B cell (primary cell): ENCODE data around the gene CNTNAP2. TPM values are rescaled to one million over a fixed set of nuclear protein-coding genes. Genes with fewer than 3 reads are reported as not detected.

ENCODE experiments used
- ATAC-seq: fragments of 200-7000 bp; cut with Tn5 transposase; one replicate; pipeline ENCODE4 v1.10.0; 2021; ENCODE audit warnings: low read depth, mild to moderate bottlenecking, moderate number of reproducible peaks, moderate library complexity
- CTCF ChIA-PET: fragments of 350-600 bp; sonication (Branson Sonifier 250); formaldehyde crosslinking; loops from one replicate; lab custom pipeline; 2021; ENCODE audit warnings: antibody characterized with exemption, inconsistent platforms; lab: Charles Lee
- POLR2A ChIA-PET: fragments of 350-600 bp; sonication (Branson Sonifier 250); formaldehyde crosslinking; loops from one replicate; lab custom pipeline; 2021; ENCODE audit warnings: antibody characterized with exemption; lab: Charles Lee
- DNase-seq: peaks from one replicate; pipeline ENCODE4 v3.0.0; 2013
- H2AFZ ChIP-seq: 2 replicates; pipeline ENCODE4 v1.6.1; 2012; ENCODE audit warnings: mild to moderate bottlenecking, low read depth, low read length; ENCODE audit not compliant: insufficient read depth, poor library complexity, severe bottlenecking
- H3K27ac ChIP-seq, 2 donors: 1 replicate in 1 of 2; 2 replicates in 1 of 2; pipeline ENCODE4 v1.5.1; 2012 to 2013; ENCODE audit warnings: low read length in 2 of 2, mild to moderate bottlenecking in 2 of 2, moderate library complexity in 1 of 2
- H3K27me3 ChIP-seq, 4 experiments: fragments of 200-600 bp in 1 of 4; sonication (generic) in 1 of 4; replicated peaks in 1 of 4; 1 replicate in 2 of 4; 2 replicates in 2 of 4; pipeline versions ENCODE4 v1.6.1 to v1.7.0; 2013 to 2016; ENCODE audit warnings: low read length in 3 of 4, mild to moderate bottlenecking in 2 of 4, mixed read lengths in 1 of 4, moderate library complexity in 1 of 4; ENCODE audit not compliant: insufficient read depth in 4 of 4, control insufficient read depth in 3 of 4; ENCODE audit errors: control extremely low read depth in 1 of 4
- H3K36me3 ChIP-seq, 2 experiments: replicated peaks in 1 of 2; 1 replicate in 1 of 2; 2 replicates in 1 of 2; pipeline versions ENCODE4 v1.6.1 to v1.7.1; 2013; ENCODE audit warnings: low read length in 1 of 2; ENCODE audit not compliant: insufficient read depth in 2 of 2, control insufficient read depth in 1 of 2; ENCODE audit errors: control extremely low read depth in 1 of 2, extremely low read depth in 1 of 2
- H3K4me1 ChIP-seq, 2 donors: fragments of 200-600 bp in 1 of 2; sonication (generic) in 1 of 2; 1 replicate in 1 of 2; 2 replicates in 1 of 2; pipeline versions ENCODE4 v1.5.1 to v1.6.1; 2013 to 2017; ENCODE audit warnings: low read length in 2 of 2; ENCODE audit not compliant: control insufficient read depth in 2 of 2, insufficient read depth in 2 of 2
- H3K4me2 ChIP-seq: replicated peaks from 2 replicates; pipeline ENCODE3; 2012; ENCODE audit warnings: mild to moderate bottlenecking, low read depth, low read length; ENCODE audit not compliant: poor library complexity, severe bottlenecking
- H3K4me3 ChIP-seq, 5 experiments: fragments of 200-600 bp in 1 of 5; sonication (generic) in 1 of 5; 1 replicate in 3 of 5; 2 replicates in 2 of 5; pipeline versions ENCODE4 v1.5.1 to v1.7.0; 2011 to 2016; ENCODE audit warnings: low read length in 4 of 5, mild to moderate bottlenecking in 4 of 5, low read depth in 2 of 5, control low read depth in 1 of 5, moderate library complexity in 1 of 5; ENCODE audit not compliant: insufficient read depth in 1 of 5; ENCODE audit errors: control extremely low read depth in 1 of 5, extremely low read depth in 1 of 5
- H3K79me2 ChIP-seq: fragments of 200-600 bp; sonication (generic); one replicate; pipeline ENCODE4 v1.6.0; 2016; ENCODE audit warnings: low read length; ENCODE audit not compliant: control insufficient read depth, insufficient read depth
- H3K9ac ChIP-seq: fragments of 200-600 bp; sonication (generic); 2 replicates; pipeline ENCODE4 v1.6.1; 2017; ENCODE audit warnings: mild to moderate bottlenecking, low read length, moderate library complexity
- H3K9me3 ChIP-seq, 3 donors: one replicate each; pipeline versions ENCODE4 v1.6.1 to v1.7.1; 2013; ENCODE audit warnings: low read length in 2 of 3; ENCODE audit not compliant: control insufficient read depth in 2 of 3, insufficient read depth in 1 of 3; ENCODE audit errors: control extremely low read depth in 1 of 3
- H4K20me1 ChIP-seq: 2 replicates; pipeline ENCODE4 v1.6.0; 2012; ENCODE audit warnings: mild to moderate bottlenecking, low read length; ENCODE audit not compliant: insufficient read depth, control insufficient read depth, poor library complexity, severe bottlenecking
- H3K27ac Mint-ChIP-seq: one replicate; pipeline ENCODE4 v1.8.0; 2021; ENCODE audit warnings: mixed read lengths
- H3K27me3 Mint-ChIP-seq: one replicate; pipeline ENCODE4 v1.8.0; 2021; ENCODE audit warnings: mixed read lengths
- H3K4me1 Mint-ChIP-seq: one replicate; pipeline ENCODE4 v1.8.0; 2021; ENCODE audit warnings: mixed read lengths
- H3K4me3 Mint-ChIP-seq: one replicate; pipeline ENCODE4 v1.8.0; 2021; ENCODE audit warnings: mixed read lengths
- H3K9me3 Mint-ChIP-seq: one replicate; pipeline ENCODE4 v1.8.0; 2022; ENCODE audit warnings: mixed read lengths; ENCODE audit not compliant: insufficient read depth
- EZH2 ChIP-seq: IDR thresholded peaks from 2 replicates; pipeline ENCODE4 v1.6.1; 2012; ENCODE audit warnings: borderline replicate concordance, low read depth, mild to moderate bottlenecking, moderate library complexity, low read length; ENCODE audit not compliant: insufficient read depth, poor library complexity, severe bottlenecking
- WGBS: methylation state at CpG from one replicate; pipeline ENCODE4 v1.1.5; 2013; ENCODE audit warnings: missing lambda C conversion rate; ENCODE audit not compliant: insufficient coverage; 5-methylcytosine and 5-hydroxymethylcytosine counted together
- intact Hi-C: fragments of 100-400 bp; cut with micrococcal nuclease; formaldehyde crosslinking; loops from one replicate; pipeline ENCODE4 v1.10.0; 2022
- polyA plus RNA-seq: library from polyadenylated mRNA; depleted of rRNA; stranded (reverse); fragments of >200 nt; gene quantifications from 2 replicates; pipeline ENCODE4 v1.2.3, GENCODE V29; 2012
- total RNA-seq, 2 donors: library from RNA; stranded (reverse); fragments of 120-200 nt in 1 of 2; gene quantifications; 1 replicate in 1 of 2; 2 replicates in 1 of 2; pipeline versions ENCODE4 v1.2.3 to v1.2.4, GENCODE V29; 2013 to 2022
- TF ChIP-seq, protein P1 (sequence below): fragments of 200-600 bp; IDR thresholded peaks from one replicate; pipeline ENCODE4 v1.8.0; 2022; ENCODE audit warnings: antibody characterized with exemption, mild to moderate bottlenecking

Gene CNTNAP2
- total and polyA plus RNA-seq, 2 donors (not counting 1 experiment from before 2014, with no cell fraction given), result 7.4 to 16.6 TPM

DNA sequence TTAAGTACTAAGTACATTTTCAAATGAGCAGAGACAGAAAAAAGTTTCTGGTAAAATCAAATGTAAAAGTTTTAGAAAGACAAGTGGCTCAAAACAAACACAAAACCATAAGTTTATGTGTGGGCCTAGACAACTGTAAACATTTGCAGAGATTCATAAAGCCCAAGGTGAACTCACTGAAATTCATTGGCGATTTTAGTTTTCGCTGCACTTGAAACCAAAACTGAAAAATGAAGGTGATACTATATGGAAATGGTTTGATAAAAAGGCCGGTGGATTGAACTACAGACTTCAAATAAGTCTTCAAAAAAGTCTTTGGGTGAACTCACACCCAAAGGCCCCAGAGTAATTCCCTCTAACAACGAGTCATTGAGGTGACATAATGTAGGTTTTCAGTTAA, 1289.0 kb downstream of the CNTNAP2 start:
- no peak overlapping the region for H3K27ac ChIP-seq
- DNase-seq (no peak), ATAC-seq (no peak)
- H3K27me3 ChIP-seq, result no peaks in the 10 kb centered on the region
- Mint-ChIP-seq H3K9me3 (peaks cover 3% of the 10 kb centered on the region), H3K4me1 (no peaks in the 10 kb centered on the region), H3K27me3 (no peaks in the 10 kb centered on the region), H3K27ac (no peak overlapping the region), H3K4me3 (no peak overlapping the region)
- no peaks in the 10 kb centered on the region for H3K4me1 ChIP-seq
- H3K9ac ChIP-seq, result no peak overlapping the region
- POLR2A ChIA-PET, result no interaction called here
- no peaks in the 10 kb centered on the region for H3K79me2 ChIP-seq
- no peak overlapping the region for H3K4me2 ChIP-seq
- peaks cover 0 to 4% (median 0%) of the 10 kb centered on the region in 3 donors for H3K9me3 ChIP-seq
- 100% methylated on average over 2 of the region's 4 CpGs for WGBS
- no peaks in the 10 kb centered on the region for H4K20me1 ChIP-seq
- intact Hi-C loops, result no loop called here
- CTCF ChIA-PET, result no interaction called here
- no peak overlapping the region for H3K4me3 ChIP-seq
- no peaks in the 10 kb centered on the region for H3K36me3 ChIP-seq
- TF ChIP-seq, protein P1, sequence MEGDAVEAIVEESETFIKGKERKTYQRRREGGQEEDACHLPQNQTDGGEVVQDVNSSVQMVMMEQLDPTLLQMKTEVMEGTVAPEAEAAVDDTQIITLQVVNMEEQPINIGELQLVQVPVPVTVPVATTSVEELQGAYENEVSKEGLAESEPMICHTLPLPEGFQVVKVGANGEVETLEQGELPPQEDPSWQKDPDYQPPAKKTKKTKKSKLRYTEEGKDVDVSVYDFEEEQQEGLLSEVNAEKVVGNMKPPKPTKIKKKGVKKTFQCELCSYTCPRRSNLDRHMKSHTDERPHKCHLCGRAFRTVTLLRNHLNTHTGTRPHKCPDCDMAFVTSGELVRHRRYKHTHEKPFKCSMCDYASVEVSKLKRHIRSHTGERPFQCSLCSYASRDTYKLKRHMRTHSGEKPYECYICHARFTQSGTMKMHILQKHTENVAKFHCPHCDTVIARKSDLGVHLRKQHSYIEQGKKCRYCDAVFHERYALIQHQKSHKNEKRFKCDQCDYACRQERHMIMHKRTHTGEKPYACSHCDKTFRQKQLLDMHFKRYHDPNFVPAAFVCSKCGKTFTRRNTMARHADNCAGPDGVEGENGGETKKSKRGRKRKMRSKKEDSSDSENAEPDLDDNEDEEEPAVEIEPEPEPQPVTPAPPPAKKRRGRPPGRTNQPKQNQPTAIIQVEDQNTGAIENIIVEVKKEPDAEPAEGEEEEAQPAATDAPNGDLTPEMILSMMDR, result no peak
- TF ChIP-seq EZH2, result no peak
- H2AFZ ChIP-seq, result no peak overlapping the region

DNA sequence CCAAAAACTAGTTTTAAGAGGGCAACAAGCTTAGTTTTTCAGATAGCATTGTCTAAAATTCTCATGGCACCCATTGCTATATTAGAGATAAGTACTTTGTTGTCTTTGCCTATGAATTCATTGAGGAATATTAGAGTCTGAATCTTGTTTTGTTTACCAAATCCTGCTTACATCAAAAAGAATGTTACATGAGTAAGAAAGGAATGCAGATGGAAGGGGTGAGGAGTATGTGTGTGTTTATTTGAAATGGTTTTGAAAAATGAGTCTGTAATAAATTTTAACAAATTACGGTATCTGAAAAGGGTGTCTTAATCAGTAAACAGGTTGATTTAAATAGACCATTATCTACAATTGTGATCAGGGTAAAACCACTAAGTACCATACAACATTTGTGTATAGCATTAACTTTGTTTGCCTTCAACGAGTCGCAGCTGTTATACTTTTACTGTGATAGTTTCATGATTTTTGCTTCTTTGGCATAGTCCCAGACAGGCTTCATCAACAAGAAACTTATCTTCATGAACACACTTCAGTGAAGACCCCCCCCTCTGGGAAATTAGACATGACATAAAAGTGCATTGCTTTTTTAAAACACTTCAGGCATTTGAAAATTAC, 1290.0 kb downstream of the CNTNAP2 start:
- Histone ChIP-seq H3K9ac (no peak overlapping the region), H2AFZ (no peak overlapping the region), H3K27ac (no peak overlapping the region), H4K20me1 (no peaks in the 10 kb centered on the region), H3K4me2 (no peak overlapping the region), H3K4me1 (no peaks in the 10 kb centered on the region), H3K79me2 (no peaks in the 10 kb centered on the region), H3K4me3 (no peak overlapping the region), H3K27me3 (no peaks in the 10 kb centered on the region), H3K9me3 (peaks cover 0 to 4% (median 0%) of the 10 kb centered on the region in 3 donors), H3K36me3 (no peaks in the 10 kb centered on the region)
- H3K4me1 Mint-ChIP-seq, result no peaks in the 10 kb centered on the region
- intact Hi-C loops, result no loop called here
- H3K4me3 Mint-ChIP-seq, result no peak overlapping the region
- CTCF ChIA-PET, result no interaction called here
- H3K9me3 Mint-ChIP-seq, result peaks cover 3% of the 10 kb centered on the region
- no peaks in the 10 kb centered on the region for H3K27me3 Mint-ChIP-seq
- ATAC-seq, result no peak
- TF ChIP-seq EZH2, result no peak
- TF ChIP-seq, protein P1, result no peak
- no peak overlapping the region for H3K27ac Mint-ChIP-seq
- POLR2A ChIA-PET, result no interaction called here
- WGBS, result no CpG with 5 or more reads among the region's 3 CpGs
- DNase-seq, result no peak
